ENCODE measurements around the gene AZIN2. TPM values are rescaled to one million over a fixed set of nuclear protein-coding genes. Genes with fewer than 3 reads are reported as not detected.
"Not testable (repeated sequence)": the region's sequence is repeated elsewhere in the genome, so short reads cannot be mapped to it uniquely, and the experiment has no call there.

Gene AZIN2
- 2.4 and 8.9 TPM in 2 replicates for total RNA-seq (2014; rRNA removed; shearing (Covaris generic))

- peak; percentile 97 for DNase-seq (ENCODE audit: low read depth)
These were observed at the start of gene AZIN2 for GRCh38 chr1:33080885-33081553. TSS of gene AZIN2 (plus strand) at chr1:33081153. CDS start at chr1:33082250, 1,097 bp downstream.

DNA sequence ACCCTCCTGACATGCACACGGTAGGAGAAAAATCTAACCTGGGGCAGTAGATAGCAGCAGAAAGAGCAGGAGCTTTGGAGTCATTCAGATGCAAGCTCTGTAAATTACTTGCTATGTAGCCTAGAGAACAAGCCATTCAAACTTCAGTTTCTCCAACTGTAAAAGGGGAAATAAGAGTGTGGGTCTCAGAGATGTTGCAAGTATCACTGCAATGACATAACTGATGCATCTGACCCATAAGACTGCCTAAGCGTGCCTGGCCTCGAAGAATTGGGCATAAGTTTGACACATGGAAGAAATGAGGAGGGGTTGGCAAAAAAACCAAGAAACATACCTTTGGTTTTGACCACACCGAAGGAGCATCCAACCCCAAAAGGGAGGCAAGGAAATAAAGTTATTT, 49.4 kb upstream of the AZIN2 start:
- no peak for DNase-seq (ENCODE audit: low read depth)

- no peak for DNase-seq (ENCODE audit: low read depth)
These were observed 48.7 kb upstream of the AZIN2 start for GRCh38 chr1:33032126-33032869.

- DNase-seq (ENCODE audit: low read depth): peak; percentile 28
These were observed 44.9 kb upstream of the AZIN2 start for GRCh38 chr1:33036051-33036525.

GRCh38 chr1:33036526-33037503, 44.1 kb upstream of the AZIN2 start, which contains the start of gene AK2:
TSS of gene AK2 (minus strand) at chr1:33036883. CDS start at chr1:33036828, 55 bp downstream.
- DNase-seq (ENCODE audit: low read depth): peak; percentile 100

GRCh38 chr1:33039840-33040239, 41.1 kb upstream of the AZIN2 start:
- DNase-seq (ENCODE audit: low read depth): no peak

- no peak for DNase-seq (ENCODE audit: low read depth)
These were observed 39.9 kb upstream of the AZIN2 start for GRCh38 chr1:33041026-33041425.

DNA sequence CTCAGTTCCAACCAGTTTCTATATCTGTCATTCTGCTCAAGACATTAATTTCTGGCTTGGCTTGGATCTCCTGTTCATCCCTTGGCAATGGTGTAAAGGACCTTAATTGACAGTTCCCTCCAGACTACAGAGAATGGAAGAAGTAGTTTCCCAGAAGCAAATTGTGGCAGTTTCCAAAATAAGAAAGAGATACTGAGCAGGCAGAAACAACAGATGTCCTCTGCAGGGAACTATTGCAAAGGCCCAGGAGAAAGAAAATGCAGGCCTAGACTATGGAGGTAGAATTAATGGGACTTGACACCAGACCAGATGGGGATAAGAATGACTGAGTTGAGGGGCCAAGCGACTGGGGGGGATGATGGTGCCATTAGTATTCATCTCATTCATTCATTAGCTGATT, 38.1 kb upstream of the AZIN2 start:
- DNase-seq (ENCODE audit: low read depth): no peak

DNA sequence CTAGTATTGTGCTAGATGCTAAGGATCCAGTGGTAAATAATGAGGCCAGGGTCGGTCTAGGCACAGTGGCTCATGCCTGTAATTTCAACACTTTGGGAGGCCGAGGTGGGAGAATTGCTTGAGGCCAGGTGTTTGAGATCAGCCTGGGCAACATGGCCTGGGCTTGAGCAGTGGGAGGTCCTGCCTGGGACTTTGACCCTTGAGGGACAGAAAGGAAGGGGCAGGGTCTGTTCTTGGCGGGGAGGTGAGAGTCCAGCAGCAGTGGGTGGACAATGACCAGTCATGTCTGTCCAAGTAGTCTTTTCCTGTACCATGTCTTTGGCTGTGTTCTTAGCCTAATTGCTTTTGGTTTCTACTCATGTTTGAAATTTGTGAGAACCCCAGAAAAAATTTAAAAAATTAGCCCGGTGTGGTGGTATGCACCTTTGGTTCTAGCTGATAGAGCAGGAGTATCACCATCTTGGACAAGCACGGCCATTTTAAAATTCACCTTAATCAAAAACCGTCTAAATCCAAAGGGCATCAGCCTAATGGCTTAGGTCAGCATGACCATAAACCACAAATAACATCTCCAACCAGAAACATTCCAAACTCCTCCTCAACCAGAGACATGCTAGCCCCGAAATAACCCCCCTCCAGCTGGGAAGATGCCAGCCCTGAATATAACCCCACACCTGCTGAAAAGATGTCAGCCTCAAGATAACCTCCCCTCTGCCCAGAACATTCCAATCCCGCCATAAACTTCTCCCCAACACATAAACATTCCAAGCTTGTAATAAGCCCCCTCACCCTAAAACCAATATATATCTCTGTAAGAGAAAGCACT, 37.5 kb upstream of the AZIN2 start:
- DNase-seq (ENCODE audit: low read depth): no peak

- no peak for DNase-seq (ENCODE audit: low read depth)
These were observed 35.7 kb upstream of the AZIN2 start for GRCh38 chr1:33045246-33045645.

DNA sequence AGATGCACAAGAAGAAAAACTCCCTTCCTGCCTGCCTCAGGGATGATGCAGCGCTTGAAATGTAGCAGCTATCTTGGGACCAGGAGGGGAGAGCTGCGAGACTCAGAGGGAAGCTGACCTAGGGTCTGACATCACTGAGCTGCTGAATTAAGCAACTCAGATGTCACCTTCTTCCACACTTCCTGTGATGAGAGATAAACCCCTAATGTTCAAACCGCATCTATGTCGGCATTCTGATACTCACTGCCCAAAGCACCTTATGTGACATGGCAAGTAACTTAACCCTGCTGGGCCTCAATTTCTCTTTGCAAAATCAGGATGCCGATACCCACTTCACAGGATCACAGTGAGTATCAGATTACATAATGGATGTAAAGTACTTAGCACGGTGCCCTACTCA, 35.1 kb upstream of the AZIN2 start:
- no peak for DNase-seq (ENCODE audit: low read depth)

DNA sequence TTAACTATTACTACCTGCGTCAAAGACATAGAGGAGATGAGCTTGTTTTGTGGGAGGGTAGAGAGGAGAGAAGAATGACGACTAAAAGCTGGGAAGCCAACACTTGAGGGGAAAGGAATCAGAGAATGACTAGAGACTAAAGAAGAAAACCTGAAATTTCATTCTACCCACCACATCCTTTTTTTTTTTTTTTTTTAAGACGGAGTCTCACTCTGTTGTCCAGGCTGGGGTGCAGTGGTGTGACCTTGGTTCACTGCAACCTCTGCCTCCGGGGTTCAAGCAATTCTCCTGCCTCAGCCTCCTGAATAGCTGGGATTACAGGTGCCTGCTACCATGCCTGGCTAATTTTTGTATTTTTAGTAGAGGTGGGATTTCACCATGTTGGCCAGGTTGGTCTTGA, 34.7 kb upstream of the AZIN2 start:
- not testable (repeated sequence) for DNase-seq (ENCODE audit: low read depth)

DNA sequence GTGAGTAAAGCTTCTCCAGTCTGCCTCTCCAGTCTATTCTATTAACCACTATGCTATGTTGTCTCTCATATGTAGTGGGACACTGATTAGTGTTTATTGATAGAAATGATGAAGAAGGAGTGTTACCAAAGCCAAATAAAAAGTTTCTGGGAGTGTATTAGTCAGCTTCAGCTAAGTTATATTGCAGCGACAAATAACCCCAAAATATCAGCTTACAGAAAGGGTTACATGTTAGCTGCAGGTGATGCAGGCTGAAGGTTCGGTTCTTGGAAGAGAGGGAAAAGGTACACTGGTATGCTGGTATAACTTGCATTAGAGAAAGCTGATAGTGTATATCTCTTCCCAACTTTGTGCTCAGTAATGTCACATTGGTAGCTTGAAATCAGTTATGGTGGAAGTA, 33.7 kb upstream of the AZIN2 start:
- DNase-seq (ENCODE audit: low read depth): no peak

GRCh38 chr1:33047839-33048305, 33.1 kb upstream of the AZIN2 start:
- no peak for DNase-seq (ENCODE audit: low read depth)

- no peak for DNase-seq (ENCODE audit: low read depth)
These were observed 32.5 kb upstream of the AZIN2 start for GRCh38 chr1:33048426-33048825.

DNA sequence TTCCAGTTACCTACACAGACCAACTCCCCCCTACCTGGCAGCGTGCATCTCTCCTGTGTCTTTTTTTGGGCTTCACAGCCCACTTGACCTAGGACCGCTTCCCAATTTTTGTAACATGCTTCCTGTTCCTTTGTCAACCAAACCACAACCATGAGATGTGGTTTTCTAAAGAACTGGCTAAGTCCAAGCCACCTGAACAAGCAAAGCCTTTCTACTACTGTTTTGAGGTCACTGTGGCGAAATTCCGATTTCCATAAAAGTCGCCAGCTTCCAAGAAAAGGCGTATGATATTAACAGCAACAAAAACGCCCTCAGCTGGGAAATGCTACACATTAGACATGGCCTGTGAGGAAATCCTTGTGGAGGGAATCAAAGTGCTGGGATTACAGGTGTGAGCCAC, 31.6 kb upstream of the AZIN2 start:
- DNase-seq (ENCODE audit: low read depth): no peak

- DNase-seq (ENCODE audit: low read depth): peak; percentile 64
These were observed 30.5 kb upstream of the AZIN2 start for GRCh38 chr1:33050221-33051076.

DNA sequence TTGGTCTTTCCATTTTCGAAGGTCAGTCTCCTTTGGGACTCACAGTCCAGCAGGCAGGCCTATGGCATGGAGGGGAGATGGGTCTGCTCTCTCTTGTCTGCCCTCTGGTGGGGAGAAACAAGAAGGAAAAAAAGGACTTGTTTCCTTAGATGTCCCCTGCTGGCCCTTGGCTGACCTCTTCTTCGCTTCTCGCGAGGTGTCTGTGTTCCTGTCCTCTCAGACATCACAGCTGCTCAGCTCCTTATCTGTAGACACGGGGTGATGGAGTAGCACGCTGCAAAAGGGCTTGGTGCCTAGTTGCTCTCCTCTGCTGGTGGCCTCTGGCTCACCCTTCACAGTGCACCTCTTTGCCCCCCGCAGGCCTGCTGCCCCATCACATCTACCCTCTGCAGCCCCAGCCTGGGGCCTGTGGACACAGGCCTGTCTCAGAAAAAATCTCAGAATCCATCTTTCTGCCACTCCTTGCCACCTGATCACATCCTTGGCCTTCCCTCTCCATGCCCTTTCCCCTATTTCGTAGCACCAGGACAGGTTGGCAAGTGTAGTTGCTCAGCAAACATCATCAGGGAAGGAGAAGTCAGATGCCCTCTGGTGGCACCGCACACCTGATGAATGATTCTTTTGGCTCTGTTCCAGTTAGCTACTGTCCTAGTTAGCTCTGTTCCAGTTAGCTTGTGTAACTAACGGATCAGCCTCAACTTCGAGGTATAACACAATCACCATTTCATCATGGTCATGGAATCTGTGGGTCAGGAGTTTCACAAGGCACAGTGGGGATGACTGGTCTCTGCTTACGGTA, 25.5 kb upstream of the AZIN2 start:
- DNase-seq (ENCODE audit: low read depth): peak; percentile 87

DNA sequence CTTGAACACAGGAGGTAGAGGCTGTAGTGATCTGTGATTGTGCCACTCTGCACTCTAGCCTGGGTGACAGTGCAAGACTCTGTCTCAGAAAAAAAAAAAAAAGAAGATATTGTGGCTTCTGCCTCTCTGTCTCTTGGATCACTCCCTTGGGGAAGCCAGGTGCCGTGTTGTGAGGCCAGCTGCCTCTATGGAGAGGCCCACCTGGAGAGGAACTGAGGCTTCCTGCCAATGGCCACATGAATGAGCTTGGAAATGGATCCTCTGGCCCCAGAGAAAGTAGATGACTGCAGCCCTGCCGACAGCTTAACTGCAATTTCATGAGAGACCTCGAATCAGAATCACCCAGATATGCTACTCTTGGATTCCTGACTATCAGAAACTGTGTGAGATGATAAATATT, 24.5 kb upstream of the AZIN2 start:
- no peak for DNase-seq (ENCODE audit: low read depth)

All from Daoy (cell line).